ENCODE data around the gene RPS29.
"Not testable (repeated sequence)": the region's sequence is repeated elsewhere in the genome, so short reads cannot be mapped to it uniquely, and the experiment has no call there.

The RPS29 gene
- total RNA-seq = 474 to 756 (median 634) reads per million in 9 experiments

GRCh38 chr14:49585803-49586672 is at the start of gene RPS29:
RPS29 (minus strand) TSS chr14:49586380; CDS start chr14:49586346, 34 bp downstream.
- H3K9me3 Mint-ChIP-seq = no peaks in the 10 kb centered on the region
- H3K4me3 Mint-ChIP-seq = peak within 1 kb of the TSS; percentile 91 to 99
- peaks cover 69% of the 10 kb centered on the region for H3K36me3 Mint-ChIP-seq (ENCODE audit: insufficient read depth)
- no peaks in the 10 kb centered on the region for H3K27me3 Mint-ChIP-seq
- H3K27ac Mint-ChIP-seq = peak within 1 kb of the TSS; percentile 99 to 100
- peaks cover 37 to 50% of the 10 kb centered on the region in 2 donors for H3K4me1 Mint-ChIP-seq (ENCODE audit: low read depth in 2 of 2)
- DNase-seq (peak; percentile 98 to 100 (median 99)), ATAC-seq (replicated peaks) (peak; percentile 82)

GRCh38 chr14:49634547-49635334 is 48.6 kb upstream of the RPS29 start, which contains the start of gene DNAAF2:
DNAAF2 (minus strand) TSS chr14:49635244; CDS start chr14:49635149, 95 bp downstream.
- Mint-ChIP-seq H3K4me1 (ENCODE audit: low read depth in 2 of 2) (peaks cover 36 to 49% of the 10 kb centered on the region in 2 donors), H3K4me3 (peak within 1 kb of the TSS; percentile 95 to 99), H3K36me3 (ENCODE audit: insufficient read depth) (peaks cover 56% of the 10 kb centered on the region), H3K27ac (peak within 1 kb of the TSS; percentile 99), H3K9me3 (no peaks in the 10 kb centered on the region), H3K27me3 (no peaks in the 10 kb centered on the region)
- peak; percentile 63 to 72 (median 65) for DNase-seq
- ATAC-seq (replicated peaks) = peak; percentile 47

- H3K27me3 Mint-ChIP-seq = no peaks in the 10 kb centered on the region
- peak overlapping the region; percentile 99 for H3K27ac Mint-ChIP-seq
- H3K4me3 Mint-ChIP-seq = peak overlapping the region; percentile 95 to 99
- peak; percentile 91 to 92 (median 91) for DNase-seq
- H3K4me1 Mint-ChIP-seq (ENCODE audit: low read depth in 2 of 2) = peaks cover 34 to 47% of the 10 kb centered on the region in 2 donors
- H3K9me3 Mint-ChIP-seq = no peaks in the 10 kb centered on the region
- H3K36me3 Mint-ChIP-seq (ENCODE audit: insufficient read depth) = peaks cover 53% of the 10 kb centered on the region
- peak; percentile 75 for ATAC-seq (replicated peaks)
Measured at GRCh38 chr14:49633640-49634546, 47.7 kb upstream of the RPS29 start.

- Mint-ChIP-seq H3K36me3 (ENCODE audit: insufficient read depth) (peaks cover 55% of the 10 kb centered on the region), H3K27ac (peak overlapping the region; percentile 89 to 100), H3K9me3 (no peaks in the 10 kb centered on the region), H3K4me3 (peak overlapping the region; percentile 98), H3K4me1 (ENCODE audit: low read depth in 2 of 2) (peaks cover 11 to 28% of the 10 kb centered on the region in 2 donors), H3K27me3 (no peaks in the 10 kb centered on the region)
- ATAC-seq (replicated peaks) (peak; percentile 14), DNase-seq (peak in 1 of 3 experiments; percentile 9)
Measured at GRCh38 chr14:49623941-49624839, 38.0 kb upstream of the RPS29 start.

- Mint-ChIP-seq H3K27me3 (no peaks in the 10 kb centered on the region), H3K9me3 (no peaks in the 10 kb centered on the region), H3K36me3 (ENCODE audit: insufficient read depth) (peaks cover 63% of the 10 kb centered on the region), H3K4me3 (peak overlapping the region; percentile 98), H3K27ac (peak overlapping the region; percentile 89 to 100), H3K4me1 (ENCODE audit: low read depth in 2 of 2) (peaks cover 16 to 36% of the 10 kb centered on the region in 2 donors)
- ATAC-seq (replicated peaks) (no peak), DNase-seq (no peak)
Measured at GRCh38 chr14:49623387-49623786, 37.2 kb upstream of the RPS29 start.

- peaks cover 71% of the 10 kb centered on the region for H3K36me3 Mint-ChIP-seq (ENCODE audit: insufficient read depth)
- H3K4me1 Mint-ChIP-seq (ENCODE audit: low read depth in 2 of 2) = peaks cover 22 to 42% of the 10 kb centered on the region in 2 donors
- no peak for DNase-seq
- ATAC-seq (replicated peaks) = no peak
- peak overlapping the region; percentile 98 for H3K4me3 Mint-ChIP-seq
- H3K27me3 Mint-ChIP-seq = no peaks in the 10 kb centered on the region
- no peaks in the 10 kb centered on the region for H3K9me3 Mint-ChIP-seq
- H3K27ac Mint-ChIP-seq = peak overlapping the region; percentile 99 to 100
Measured at GRCh38 chr14:49622022-49622607, 35.9 kb upstream of the RPS29 start.

GRCh38 chr14:49621114-49621881 is 35.1 kb upstream of the RPS29 start:
- H3K27ac Mint-ChIP-seq = peak overlapping the region; percentile 99 to 100
- peak overlapping the region; percentile 98 for H3K4me3 Mint-ChIP-seq
- peak; percentile 7 for ATAC-seq (replicated peaks)
- H3K4me1 Mint-ChIP-seq (ENCODE audit: low read depth in 2 of 2) = peaks cover 22 to 40% of the 10 kb centered on the region in 2 donors
- DNase-seq = peak in 1 of 3 experiments; percentile 48
- H3K9me3 Mint-ChIP-seq = no peaks in the 10 kb centered on the region
- no peaks in the 10 kb centered on the region for H3K27me3 Mint-ChIP-seq
- H3K36me3 Mint-ChIP-seq (ENCODE audit: insufficient read depth) = peaks cover 65% of the 10 kb centered on the region

GRCh38 chr14:49620182-49621113 is 34.3 kb upstream of the RPS29 start, which contains the start of the genes MGAT2 and RPL36AL:
MGAT2 (plus strand) TSS chr14:49620799; CDS start chr14:49621269, 470 bp downstream.
RPL36AL (minus strand) TSS chr14:49620626; CDS start chr14:49619104, 1,522 bp downstream.
- H3K36me3 Mint-ChIP-seq (ENCODE audit: insufficient read depth) = peaks cover 67% of the 10 kb centered on the region
- H3K4me1 Mint-ChIP-seq (ENCODE audit: low read depth in 2 of 2) = peaks cover 22 to 40% of the 10 kb centered on the region in 2 donors
- DNase-seq (peak; percentile 89 to 91 (median 91)), ATAC-seq (replicated peaks) (peak; percentile 79)
- H3K9me3 Mint-ChIP-seq = no peaks in the 10 kb centered on the region
- peak within 1 kb of the TSS; percentile 98 for H3K4me3 Mint-ChIP-seq
- H3K27me3 Mint-ChIP-seq = no peaks in the 10 kb centered on the region
- peak within 1 kb of the TSS; percentile 99 to 100 for H3K27ac Mint-ChIP-seq

GRCh38 chr14:49619730-49620129 is 33.5 kb upstream of the RPS29 start:
- ATAC-seq (replicated peaks) (no peak), DNase-seq (no peak)
- Mint-ChIP-seq H3K27ac (peak overlapping the region; percentile 99 to 100), H3K27me3 (no peaks in the 10 kb centered on the region), H3K4me1 (ENCODE audit: low read depth in 2 of 2) (peaks cover 22 to 40% of the 10 kb centered on the region in 2 donors), H3K4me3 (peak overlapping the region; percentile 98), H3K9me3 (no peaks in the 10 kb centered on the region), H3K36me3 (ENCODE audit: insufficient read depth) (peaks cover 63% of the 10 kb centered on the region)

GRCh38 chr14:49619273-49619672 is 33.1 kb upstream of the RPS29 start:
- not testable (repeated sequence) for H3K27me3 Mint-ChIP-seq; ATAC-seq (replicated peaks); DNase-seq; H3K9me3 Mint-ChIP-seq
- Mint-ChIP-seq H3K4me3 (peak overlapping the region; percentile 98), H3K36me3 (ENCODE audit: insufficient read depth) (peaks cover 60% of the 10 kb centered on the region), H3K27ac (peak overlapping the region; percentile 99 to 100), H3K4me1 (ENCODE audit: low read depth in 2 of 2) (peaks cover 21 to 38% of the 10 kb centered on the region in 2 donors)

All from effector memory CD8-positive, alpha-beta T cell (primary cell).